Esophagus squamous epithelium (tissue), 5 donors: ENCODE results near the gene HOXC9. TPM values are rescaled to one million over a fixed set of nuclear protein-coding genes. Genes with fewer than 3 reads are reported as not detected.
A peak's percentile ranks its signal among the peaks of the same experiment; 100 is the strongest.

Experiments
- DNase-seq: peaks from one replicate; lab custom pipeline; 2025; lab: John Stamatoyannopoulos, UW
- H3K27ac ChIP-seq, 4 donors: fragments of 200-600 bp; sonication (generic); one replicate each; pipeline ENCODE4 v1.5.1; 2016 to 2019; ENCODE audit warnings: mild to moderate bottlenecking in 1 of 4
- H3K27me3 ChIP-seq, 4 donors: fragments of 200-600 bp; sonication (generic); 1 replicate in 3 of 4; 2 replicates in 1 of 4; pipeline versions ENCODE4 v1.5.1 to v1.6.0; 2017 to 2021; ENCODE audit warnings: antibody characterized with exemption in 1 of 4
- H3K36me3 ChIP-seq, 3 donors: fragments of 200-600 bp; sonication (generic); one replicate each; pipeline ENCODE4 v1.5.1; 2016 to 2019
- H3K4me1 ChIP-seq, 3 donors: fragments of 200-600 bp; sonication (generic); one replicate each; pipeline ENCODE4 v1.5.1; 2017 to 2019
- H3K4me3 ChIP-seq, 4 donors: fragments of 200-600 bp; sonication (generic); 1 replicate in 3 of 4; 2 replicates in 1 of 4; pipeline ENCODE4 v1.5.1; 2016 to 2019; ENCODE audit warnings: mild to moderate bottlenecking in 2 of 4, moderate library complexity in 1 of 4
- H3K9me3 ChIP-seq, 3 donors: fragments of 200-600 bp; sonication (generic); one replicate each; pipeline ENCODE4 v1.5.1; 2016 to 2019
- POLR2A ChIP-seq, 4 donors: fragments of 450-650 bp; IDR thresholded peaks; one replicate each; pipeline ENCODE4 v1.6.1; 2017; ENCODE audit warnings: antibody characterized with exemption in 4 of 4, mild to moderate bottlenecking in 4 of 4, moderate library complexity in 3 of 4
- WGBS, 2 donors: methylation state at CpG; one replicate each; pipeline ENCODE4 v1.1.5; 2018; 5-methylcytosine and 5-hydroxymethylcytosine counted together
- intact Hi-C: fragments of 100-400 bp; cut with DNase I; formaldehyde crosslinking; loops from one replicate; pipeline ENCODE4 v1.15.0; 2022
- total RNA-seq, 4 donors: library from RNA; depleted of rRNA; stranded (reverse); fragments of >200 nt; gene quantifications; one replicate each; pipeline ENCODE4 v1.1.0, GENCODE V29; 2016
- TF ChIP-seq, protein P1 (sequence below), 6 experiments: fragments of 450-650 bp in 4 of 6; fragments of 200-600 bp in 2 of 6; sonication (generic) in 2 of 6; IDR thresholded peaks; one replicate each; pipeline ENCODE4 v1.5.1; 2016 to 2019; ENCODE audit warnings: antibody characterized with exemption in 6 of 6, mild to moderate bottlenecking in 4 of 6, moderate library complexity in 4 of 6
- donor health status: DM: yes; HTN: yes; CAD: no.

The HOXC9 gene
- total RNA-seq, 4 donors from 2014 or later = 1.5 TPM; not detected in 3

DNA sequence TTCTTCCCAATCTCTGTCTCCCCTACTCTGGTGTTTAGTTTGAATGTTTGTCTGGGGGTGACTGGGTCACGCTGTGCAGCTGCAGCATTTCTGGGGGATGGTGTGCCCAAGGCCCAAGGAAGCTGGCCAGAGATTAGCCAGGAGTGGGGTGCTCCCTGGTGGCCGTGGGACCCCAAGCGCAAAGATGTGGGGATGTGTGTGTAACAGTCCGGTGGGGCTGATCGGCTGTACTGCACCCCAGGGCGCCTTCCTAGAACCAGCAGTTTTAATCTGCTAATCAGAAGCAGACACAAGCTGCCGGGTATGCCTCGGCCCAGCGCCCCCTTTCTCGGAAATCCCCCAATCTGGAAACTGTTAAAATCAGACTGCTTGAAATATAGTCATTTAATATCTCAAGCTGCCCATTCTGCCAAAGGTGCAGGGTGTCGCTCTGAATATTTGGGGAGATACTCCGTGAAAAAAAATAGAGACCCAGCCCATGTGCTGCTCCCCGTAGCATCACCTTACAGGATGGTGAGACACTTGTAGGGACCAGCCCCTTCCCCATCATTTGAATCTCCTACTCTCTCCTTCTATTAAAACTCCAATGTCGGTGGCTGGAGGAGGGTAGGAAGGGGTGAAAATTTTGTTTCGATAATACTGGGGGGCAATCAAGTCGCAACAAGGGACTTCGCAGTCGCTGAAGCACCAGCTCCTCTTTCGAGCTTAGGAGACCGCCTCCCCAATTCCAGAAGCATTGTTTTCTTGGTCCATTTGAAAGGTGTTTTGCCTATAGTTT is 4.3 kb downstream of the HOXC9 start:
- no peak for DNase-seq
- 27% methylated on average over 13 to 20 of the region's 20 CpGs for WGBS, 2 donors
- peaks cover 9 to 100% (median 64%) of the 10 kb centered on the region in 4 donors for H3K27me3 ChIP-seq

DNA sequence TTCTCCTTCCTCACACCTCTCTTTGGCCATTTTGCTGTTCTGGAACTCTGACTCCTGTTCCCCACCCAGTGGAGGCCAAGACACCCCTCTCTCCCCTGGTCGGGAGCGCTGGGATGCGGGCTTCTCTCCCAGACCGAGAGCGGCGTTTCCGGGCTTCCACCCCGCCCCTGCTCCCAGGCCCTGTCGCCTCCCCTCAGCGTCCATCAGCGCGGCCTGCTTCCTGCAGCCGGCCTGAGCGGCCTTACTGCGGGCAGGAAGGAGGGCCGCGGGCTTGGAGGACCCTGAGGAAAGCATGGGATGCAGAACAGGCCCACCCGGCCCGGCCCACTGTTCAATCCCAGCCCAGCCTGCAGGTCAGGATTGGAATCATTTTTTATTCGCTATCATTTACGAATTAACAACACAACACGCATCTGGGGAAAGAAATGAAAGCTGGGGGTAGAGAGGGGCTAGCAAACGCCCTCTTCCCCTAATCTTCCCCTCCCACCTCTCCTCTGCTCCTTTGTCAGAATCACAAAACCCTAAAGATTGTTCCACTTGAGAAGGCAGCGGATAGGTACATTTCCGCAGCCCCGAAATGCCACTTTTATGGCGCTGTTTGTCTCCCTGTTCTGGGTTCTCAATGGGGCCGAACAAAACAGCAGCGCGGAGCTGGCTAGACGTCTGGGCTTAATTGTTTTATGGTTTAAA is 5.0 kb downstream of the HOXC9 start:
- no peak overlapping the region for H3K4me3 ChIP-seq

More for the DNA sequence above, 4.3 kb downstream of the HOXC9 start:
- H3K4me3 ChIP-seq = no peak overlapping the region
- no peaks in the 10 kb centered on the region for H3K36me3 ChIP-seq
- H3K27ac ChIP-seq = no peak overlapping the region
- H3K9me3 ChIP-seq = no peaks in the 10 kb centered on the region
- TF ChIP-seq, protein P1, sequence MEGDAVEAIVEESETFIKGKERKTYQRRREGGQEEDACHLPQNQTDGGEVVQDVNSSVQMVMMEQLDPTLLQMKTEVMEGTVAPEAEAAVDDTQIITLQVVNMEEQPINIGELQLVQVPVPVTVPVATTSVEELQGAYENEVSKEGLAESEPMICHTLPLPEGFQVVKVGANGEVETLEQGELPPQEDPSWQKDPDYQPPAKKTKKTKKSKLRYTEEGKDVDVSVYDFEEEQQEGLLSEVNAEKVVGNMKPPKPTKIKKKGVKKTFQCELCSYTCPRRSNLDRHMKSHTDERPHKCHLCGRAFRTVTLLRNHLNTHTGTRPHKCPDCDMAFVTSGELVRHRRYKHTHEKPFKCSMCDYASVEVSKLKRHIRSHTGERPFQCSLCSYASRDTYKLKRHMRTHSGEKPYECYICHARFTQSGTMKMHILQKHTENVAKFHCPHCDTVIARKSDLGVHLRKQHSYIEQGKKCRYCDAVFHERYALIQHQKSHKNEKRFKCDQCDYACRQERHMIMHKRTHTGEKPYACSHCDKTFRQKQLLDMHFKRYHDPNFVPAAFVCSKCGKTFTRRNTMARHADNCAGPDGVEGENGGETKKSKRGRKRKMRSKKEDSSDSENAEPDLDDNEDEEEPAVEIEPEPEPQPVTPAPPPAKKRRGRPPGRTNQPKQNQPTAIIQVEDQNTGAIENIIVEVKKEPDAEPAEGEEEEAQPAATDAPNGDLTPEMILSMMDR (IDR thresholded peaks at IDR 0.05) = no peak
- TF ChIP-seq POLR2A (IDR thresholded peaks at IDR 0.05) = no peak
- H3K4me1 ChIP-seq = peaks cover 12 to 39% (median 26%) of the 10 kb centered on the region in 3 donors
- intact Hi-C loops = no loop called here

DNA sequence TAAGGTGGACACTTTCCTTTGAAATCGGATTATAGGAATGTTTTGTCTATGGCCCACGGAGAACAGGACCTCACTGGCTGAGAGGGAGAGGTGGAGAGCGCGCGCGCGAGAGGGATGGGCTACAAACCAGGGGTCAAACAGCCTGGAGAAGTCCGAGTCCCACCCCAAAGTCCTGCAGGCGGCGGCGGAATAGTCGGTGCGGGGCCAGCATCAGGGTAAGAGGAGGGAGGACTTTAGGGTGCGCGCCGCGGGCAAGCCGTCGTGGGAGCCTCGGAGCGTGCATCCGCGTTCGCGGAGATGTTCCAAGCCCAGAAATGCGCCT is 5.5 kb downstream of the HOXC9 start:
- H3K27ac ChIP-seq = no peak overlapping the region
- H3K4me1 ChIP-seq = peaks cover 12 to 32% (median 22%) of the 10 kb centered on the region in 3 donors
- peaks cover 7 to 100% (median 63%) of the 10 kb centered on the region in 4 donors for H3K27me3 ChIP-seq
- WGBS, 2 donors = 4 to 14% methylated on average over 20 to 26 of the region's 26 CpGs
- H3K9me3 ChIP-seq = no peaks in the 10 kb centered on the region
- H3K4me3 ChIP-seq = no peak overlapping the region
- intact Hi-C loops = loop anchor here (5.0 kb wide), 1 partner anchor 197 kb away; no protein-coding TSS in a partner anchor
- no peaks in the 10 kb centered on the region for H3K36me3 ChIP-seq
- no peak for DNase-seq
- TF ChIP-seq, protein P1 (IDR thresholded peaks at IDR 0.05) = no peak
- no peak for TF ChIP-seq POLR2A (IDR thresholded peaks at IDR 0.05)

More for the DNA sequence above, 5.0 kb downstream of the HOXC9 start:
- Histone ChIP-seq H3K27me3 (peaks cover 9 to 100% (median 65%) of the 10 kb centered on the region in 4 donors), H3K4me1 (peaks cover 16 to 37% (median 25%) of the 10 kb centered on the region in 3 donors), H3K27ac (no peak overlapping the region), H3K36me3 (no peaks in the 10 kb centered on the region), H3K9me3 (no peaks in the 10 kb centered on the region)
- WGBS, 2 donors = 32 to 34% methylated on average over 15 to 21 of the region's 31 CpGs
- TF ChIP-seq POLR2A (IDR thresholded peaks at IDR 0.05) = no peak
- TF ChIP-seq, protein P1 (IDR thresholded peaks at IDR 0.05) = no peak
- DNase-seq = no peak
- intact Hi-C loops = loop anchor here (5.0 kb wide), 1 partner anchor 197 kb away; no protein-coding TSS in a partner anchor

DNA sequence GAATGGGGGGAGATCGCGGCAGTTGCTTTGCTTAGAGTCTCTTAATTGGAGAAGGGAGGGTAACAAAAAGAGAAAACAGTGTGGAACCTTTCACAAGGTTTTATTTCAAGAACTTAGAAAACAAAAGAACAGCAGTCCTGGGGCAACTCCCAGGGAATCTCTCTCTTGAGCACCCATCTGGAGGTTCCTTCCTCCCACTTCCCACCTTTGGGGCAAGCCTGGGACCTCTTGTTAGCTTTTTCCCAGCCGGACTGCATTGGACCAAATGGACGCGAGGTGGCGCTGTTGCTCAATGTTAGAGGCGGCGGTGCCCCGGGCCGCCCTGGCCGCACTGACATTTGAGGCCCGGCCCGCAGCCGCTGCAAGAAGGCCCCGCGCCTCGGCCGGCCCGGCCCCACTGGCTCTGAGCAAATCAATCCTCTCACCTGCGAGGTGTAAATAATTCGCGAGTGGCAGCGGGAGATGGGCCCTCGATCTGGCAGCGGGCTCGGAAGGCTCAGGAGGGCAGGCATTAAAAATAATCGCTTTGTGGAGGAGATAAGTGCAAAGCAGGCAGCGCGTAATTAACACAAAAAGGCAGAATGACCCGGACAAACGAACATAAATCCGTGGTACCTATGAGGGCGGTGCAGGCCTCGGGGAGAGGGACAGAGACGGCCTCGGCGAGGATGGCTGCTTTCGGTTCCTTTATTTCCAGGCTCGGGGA is 6.0 kb downstream of the HOXC9 start:
- intact Hi-C loops = loop anchor here (5.0 kb wide), 1 partner anchor 196 kb away; no protein-coding TSS in a partner anchor
- no peaks in the 10 kb centered on the region for H3K9me3 ChIP-seq
- no peak overlapping the region for H3K27ac ChIP-seq
- DNase-seq = peak; percentile 22
- no peaks in the 10 kb centered on the region for H3K36me3 ChIP-seq
- H3K27me3 ChIP-seq = peaks cover 5 to 100% (median 60%) of the 10 kb centered on the region in 4 donors
- WGBS, 2 donors = 7 to 20% methylated on average over 19 to 28 of the region's 39 CpGs
- TF ChIP-seq, protein P1 (IDR thresholded peaks at IDR 0.05) = peak; percentile 78 to 97 (median 94)
- TF ChIP-seq POLR2A (IDR thresholded peaks at IDR 0.05) = no peak
- peak overlapping the region in 3 of 4 donors; percentile 20 to 53 (median 30) for H3K4me3 ChIP-seq
- peaks cover 8 to 30% (median 17%) of the 10 kb centered on the region in 3 donors for H3K4me1 ChIP-seq
